Epithelial cell of prostate (primary cell): Measurements from ENCODE around the gene NME5.

ENCODE experiments used
- DNase-seq: peaks from one replicate; pipeline ENCODE4 v3.0.0-alpha.2; 2011; ENCODE audit warnings: low read depth, low spot score
- H3K27ac ChIP-seq: fragments of 450-650 bp; 2 replicates; pipeline ENCODE4 v1.5.1; 2017; ENCODE audit warnings: mild to moderate bottlenecking

The NME5 gene

DNA sequence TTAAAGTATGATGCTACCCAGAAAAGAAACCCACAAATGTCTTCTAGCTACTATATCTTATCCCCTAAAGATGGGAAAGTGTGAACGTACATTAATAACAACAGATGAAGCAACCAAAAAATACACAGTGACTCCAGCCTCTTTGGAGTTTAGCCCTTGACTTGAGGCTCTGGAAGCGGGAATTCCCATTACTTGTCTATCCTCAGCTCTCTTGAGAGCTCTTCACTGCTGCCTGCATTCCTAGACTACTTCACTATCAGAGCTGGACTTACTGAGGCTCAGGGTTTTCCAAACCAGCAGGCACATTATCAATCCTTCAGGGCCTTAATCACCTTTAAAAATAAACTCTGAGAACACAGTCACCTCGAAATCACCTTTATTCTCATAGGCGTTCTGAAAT is 1.0 kb upstream of the NME5 start:
- DNase-seq: no peak
- H3K27ac ChIP-seq: no peak overlapping the region

DNA sequence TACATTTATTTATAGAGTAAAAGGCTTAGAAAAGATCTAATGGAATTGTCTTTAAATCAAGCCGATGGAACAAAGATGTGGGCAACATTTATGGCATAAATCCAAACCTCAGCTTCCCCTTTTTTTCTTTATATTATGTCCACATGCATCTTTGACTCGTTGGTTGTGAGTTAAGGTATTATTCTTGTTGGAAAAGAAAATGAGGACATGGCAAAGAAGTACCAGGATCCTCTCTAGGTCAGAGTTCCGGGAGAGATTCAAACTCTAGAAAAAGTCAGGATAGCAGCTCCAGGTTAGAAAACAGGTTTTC is 508 bp upstream of the NME5 start:
- H3K27ac ChIP-seq: no peak overlapping the region
- no peak for DNase-seq

DNA sequence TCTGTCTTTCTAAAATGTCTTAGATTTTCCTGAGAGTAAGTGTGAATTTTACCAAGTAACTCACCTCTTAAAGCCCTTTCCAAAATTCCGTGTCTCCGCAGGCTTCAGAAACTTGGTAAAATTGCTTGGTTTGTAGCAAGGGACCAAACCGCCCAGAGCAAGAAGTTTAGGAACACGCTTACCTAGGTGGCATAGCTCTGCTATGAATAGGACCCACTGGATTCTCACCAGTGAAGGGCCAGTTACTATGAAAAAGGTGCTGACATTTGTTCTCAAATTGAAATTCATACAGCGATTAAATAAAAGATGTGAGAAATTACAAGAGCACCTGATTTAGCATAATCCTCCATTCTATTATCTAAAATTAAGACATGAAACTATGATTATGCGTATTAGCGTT is 6.7 kb downstream of the NME5 start:
- no peak for DNase-seq

DNA sequence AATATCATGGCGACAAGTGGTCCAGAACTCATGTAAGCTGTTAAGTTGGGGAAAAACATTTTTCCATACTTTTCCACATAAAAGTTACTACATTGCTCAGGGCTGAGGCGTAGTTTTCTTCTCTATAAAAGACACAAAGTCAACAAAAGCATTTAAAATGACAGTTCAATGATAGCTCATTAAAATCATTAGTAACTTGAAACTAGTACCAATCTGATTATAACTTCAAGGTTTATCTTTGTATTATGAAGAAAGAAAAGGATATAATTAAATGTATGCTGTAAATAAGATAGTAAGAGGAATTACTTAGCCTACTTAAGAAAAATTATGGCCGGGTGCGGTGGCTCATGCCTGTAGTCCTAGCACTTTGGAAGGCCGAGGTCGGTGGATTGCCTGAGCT is 9.9 kb downstream of the NME5 start:
- no peak overlapping the region for H3K27ac ChIP-seq
- no peak for DNase-seq

More for the DNA sequence above, 6.7 kb downstream of the NME5 start:
- no peak overlapping the region for H3K27ac ChIP-seq

DNA sequence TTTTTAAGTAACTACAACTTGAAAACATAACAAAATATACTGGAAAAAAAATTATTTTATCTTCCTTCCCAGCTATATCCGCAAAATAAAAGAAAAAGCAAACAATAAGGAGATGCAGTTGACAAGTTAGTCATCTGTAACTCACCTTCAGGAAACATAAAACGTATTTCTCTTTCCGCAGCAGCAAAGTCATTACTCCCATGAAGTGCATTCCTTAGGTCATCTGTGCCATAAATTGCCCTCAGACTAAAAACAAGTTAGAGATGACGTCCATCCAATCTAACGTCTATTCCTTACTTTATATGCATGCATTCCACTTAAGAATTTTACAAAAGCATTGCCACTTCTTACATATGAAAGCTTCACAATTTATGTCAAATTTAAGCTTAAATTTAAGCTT is 10.9 kb downstream of the NME5 start:
- DNase-seq: no peak

DNA sequence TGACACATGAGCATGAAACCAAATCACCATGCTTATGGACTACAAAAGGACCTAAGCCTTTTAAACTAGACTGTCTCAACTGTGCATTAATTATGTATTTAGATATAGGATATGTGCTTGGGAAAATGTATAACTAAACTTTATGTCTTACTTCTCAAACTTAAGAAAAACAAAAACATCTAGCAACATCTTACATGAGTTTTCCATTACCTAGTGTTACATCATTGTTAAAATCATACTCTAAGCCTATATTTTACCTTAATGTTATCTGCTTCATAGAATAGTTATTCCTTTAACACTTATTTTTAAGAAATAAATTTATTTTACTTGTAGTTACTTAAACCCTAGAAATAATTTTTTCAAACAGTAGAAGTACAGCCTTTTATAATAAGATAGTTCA is 24.0 kb downstream of the NME5 start:
- DNase-seq: no peak

More for the DNA sequence above, 10.9 kb downstream of the NME5 start:
- H3K27ac ChIP-seq: no peak overlapping the region

DNA sequence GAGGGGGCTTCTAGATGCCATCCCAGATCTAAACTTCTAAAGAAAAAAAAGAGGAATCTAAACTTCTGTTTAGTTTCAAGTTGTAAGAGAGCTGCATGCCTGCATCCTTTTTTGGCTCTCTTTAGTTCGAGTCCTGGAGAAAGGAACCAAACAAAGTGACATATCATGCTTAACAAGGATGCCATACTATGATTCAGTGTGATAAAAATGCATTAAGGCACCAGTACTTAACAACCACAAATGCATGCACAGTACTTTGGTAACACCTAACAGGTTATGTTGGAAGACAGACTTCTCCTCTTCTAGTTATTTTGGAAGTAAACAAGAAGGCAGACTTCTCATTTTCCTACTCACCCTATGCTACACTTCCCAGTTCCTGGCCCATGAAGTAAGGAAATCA is 27.3 kb downstream of the NME5 start:
- DNase-seq: no peak
- H3K27ac ChIP-seq: no peak overlapping the region

More for the DNA sequence above, 24.0 kb downstream of the NME5 start:
- H3K27ac ChIP-seq: no peak overlapping the region

DNA sequence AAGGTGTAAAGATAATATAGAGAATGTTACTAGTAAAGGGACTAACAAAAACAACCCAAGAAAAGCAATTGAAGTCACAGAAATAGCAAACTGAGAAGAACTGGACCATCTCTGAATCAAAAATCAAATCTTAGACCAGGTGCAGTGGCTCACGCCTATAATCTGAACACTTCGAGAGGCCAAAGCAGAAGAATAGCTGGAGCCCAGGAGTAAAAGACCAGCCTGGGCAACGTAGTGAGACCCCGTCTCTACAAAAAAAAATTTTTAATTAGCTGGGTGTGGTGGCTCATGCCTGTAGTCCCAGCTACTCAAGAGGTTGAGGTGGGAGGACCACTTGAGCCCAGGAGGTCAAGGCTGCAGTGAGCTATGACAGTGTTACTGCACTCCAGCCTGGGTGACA is 28.0 kb downstream of the NME5 start:
- no peak overlapping the region for H3K27ac ChIP-seq

DNA sequence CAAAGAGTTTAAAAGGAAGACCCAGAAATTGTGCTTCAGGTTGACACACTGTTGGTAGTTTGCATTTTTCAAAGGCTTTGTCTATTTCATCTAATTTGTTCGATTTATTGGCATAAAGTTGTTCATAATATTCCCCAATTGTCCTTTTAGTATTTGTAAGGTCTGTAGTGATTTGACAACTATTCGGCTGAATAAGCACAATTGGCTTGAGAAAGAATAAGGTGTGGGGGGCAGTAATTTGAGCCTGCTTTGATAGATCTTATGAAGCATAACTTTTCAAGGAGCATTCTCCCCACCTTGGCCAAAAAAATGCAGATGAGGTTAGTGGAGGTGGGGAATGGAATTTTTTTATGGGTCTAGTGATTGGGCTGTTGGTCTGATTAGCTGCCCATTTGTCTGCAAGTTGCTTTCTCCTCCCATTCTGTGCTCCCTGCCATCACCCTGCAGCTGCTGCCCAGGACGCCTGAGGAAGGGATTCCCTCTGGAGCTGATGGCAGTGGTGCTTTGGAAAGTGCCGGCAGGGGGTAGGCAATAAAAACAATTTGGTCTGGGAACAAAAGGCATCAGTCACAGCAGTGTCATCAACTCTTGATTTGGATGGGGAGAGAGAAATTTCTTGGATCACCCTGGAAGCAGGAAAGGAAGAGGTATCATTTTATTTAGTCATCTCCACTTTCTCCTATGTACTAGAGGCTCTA is 28.8 kb downstream of the NME5 start:
- no peak overlapping the region for H3K27ac ChIP-seq
- DNase-seq: no peak

More for the DNA sequence above, 28.0 kb downstream of the NME5 start:
- no peak for DNase-seq

DNA sequence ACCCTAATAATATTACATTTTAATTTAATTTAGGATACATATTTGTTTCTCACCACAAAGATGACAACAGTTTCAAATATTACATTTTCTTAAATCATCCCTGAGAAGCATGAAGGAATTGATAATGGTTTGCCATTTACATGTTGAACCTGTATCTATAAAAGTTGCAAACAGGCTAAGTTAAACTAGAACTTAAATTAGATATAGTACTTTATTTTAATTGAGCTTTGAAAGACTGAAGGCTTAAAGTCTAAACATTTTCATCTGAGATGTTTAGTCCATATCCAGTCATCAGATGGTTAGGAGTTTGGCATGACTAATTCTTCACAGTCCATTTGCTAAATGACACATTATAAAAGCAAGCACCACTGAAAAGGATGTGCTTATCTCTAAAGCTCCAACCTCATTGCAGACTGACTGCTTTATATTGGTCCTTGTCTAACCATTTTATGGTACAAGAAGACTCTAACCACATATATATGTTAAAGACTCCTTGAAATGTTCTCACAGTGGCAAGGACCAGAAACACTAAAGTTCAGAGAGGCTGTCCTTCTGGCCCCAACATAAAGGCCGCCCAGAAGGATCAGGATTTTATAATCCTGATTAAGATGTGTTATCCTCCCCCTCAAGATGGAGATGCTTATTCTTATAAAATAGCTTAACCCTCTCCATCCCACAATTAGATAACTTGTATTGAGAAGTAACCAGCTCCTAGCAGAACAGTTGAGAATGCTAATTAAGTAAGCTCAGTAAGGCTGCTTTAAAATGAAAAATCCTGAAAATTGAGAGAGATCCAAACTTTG is 29.6 kb downstream of the NME5 start:
- no peak overlapping the region for H3K27ac ChIP-seq
- no peak for DNase-seq

DNA sequence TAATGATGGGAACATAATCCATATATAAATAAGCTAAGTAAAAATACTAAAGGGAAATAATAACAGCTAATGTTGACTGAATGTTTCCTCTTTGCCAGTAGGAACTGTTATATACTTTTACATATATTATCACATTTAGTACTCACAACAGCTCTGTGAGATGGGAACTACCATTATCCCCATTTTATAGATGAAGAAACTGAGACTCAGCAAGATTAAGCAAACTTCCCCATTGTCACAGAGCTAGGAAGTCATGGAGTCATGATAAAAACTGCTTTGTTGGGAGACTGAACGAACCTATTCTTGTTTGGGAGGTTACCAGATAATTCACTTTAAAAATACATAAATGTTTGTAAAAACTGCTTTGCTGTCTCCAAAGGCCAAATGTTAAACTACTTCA is 32.0 kb downstream of the NME5 start:
- DNase-seq: no peak
- H3K27ac ChIP-seq: no peak overlapping the region

DNA sequence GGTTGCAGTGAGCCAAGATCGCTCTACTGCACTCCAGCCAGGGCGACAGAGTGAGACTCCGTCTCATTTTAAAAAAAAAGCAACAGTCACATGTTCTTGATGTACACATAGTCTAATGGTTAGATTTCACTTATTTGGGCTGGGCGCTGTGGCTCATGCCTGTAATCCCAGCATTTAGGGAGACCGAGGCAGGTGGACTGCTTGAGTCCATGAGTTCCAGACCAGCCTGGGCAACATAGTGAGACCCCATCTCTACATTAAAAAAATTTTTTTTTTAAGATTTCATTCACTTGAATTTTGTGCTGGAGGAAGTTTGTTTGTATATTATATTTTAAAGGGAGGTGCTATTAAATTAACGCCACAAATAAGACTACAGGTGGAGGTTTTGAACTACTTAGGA is 33.5 kb downstream of the NME5 start:
- no peak for DNase-seq
- no peak overlapping the region for H3K27ac ChIP-seq

DNA sequence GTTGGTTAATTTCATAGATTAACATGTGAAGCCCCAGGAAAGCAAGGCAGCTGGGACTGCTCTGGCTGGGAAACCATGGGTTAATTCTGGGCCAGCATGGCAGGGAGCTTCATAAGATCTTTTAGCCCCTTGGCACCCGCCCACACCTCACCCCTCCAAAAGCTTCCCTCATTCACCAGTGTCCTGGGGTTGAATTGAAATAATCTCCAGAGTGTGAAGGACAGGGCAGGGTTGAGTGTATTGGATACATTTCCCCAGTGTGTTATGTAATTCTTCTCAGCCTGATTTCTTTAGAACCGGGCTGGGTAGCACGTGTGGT is 36.0 kb downstream of the NME5 start:
- no peak for DNase-seq
- no peak overlapping the region for H3K27ac ChIP-seq

DNA sequence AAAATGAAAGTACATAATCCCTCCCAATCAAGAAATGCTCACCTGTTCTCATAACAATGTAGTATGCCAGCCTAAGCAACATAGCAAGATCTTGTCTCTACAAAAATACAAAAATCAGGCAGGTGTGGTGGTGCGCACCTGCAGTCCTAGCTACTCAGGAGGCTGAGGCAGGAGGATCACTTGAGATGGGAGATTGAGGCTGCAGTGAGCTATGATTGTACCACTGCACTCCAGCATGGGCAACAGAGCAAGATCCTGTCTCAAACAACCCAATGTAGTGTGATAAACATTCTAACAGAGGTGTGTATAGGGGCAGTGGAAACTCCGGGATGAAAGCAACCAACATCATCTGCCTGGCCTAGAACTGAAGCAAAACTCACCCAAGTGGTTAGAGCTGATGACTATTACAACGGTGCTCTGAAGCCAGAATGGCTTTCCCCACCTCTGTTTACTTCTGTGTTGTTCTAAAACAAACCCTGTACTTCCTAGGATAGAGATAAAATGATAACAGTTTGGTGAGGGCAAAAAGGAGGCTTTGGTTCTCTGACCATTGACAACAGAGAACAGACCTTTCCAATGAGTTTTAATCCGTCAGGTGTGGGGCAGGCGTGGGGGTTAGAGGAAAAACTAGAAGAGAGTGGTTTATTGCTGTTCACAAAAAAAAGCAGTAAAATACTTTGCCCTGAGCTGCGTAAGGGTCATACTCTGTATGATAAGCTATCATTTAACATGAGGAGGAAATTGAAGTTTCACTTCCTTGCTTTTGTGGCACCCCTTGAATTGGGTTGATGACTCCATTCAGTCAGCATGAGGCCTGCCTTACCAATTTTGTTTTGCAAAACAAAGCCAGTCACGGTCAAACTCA is 36.5 kb downstream of the NME5 start:
- no peak overlapping the region for H3K27ac ChIP-seq
- no peak for DNase-seq

DNA sequence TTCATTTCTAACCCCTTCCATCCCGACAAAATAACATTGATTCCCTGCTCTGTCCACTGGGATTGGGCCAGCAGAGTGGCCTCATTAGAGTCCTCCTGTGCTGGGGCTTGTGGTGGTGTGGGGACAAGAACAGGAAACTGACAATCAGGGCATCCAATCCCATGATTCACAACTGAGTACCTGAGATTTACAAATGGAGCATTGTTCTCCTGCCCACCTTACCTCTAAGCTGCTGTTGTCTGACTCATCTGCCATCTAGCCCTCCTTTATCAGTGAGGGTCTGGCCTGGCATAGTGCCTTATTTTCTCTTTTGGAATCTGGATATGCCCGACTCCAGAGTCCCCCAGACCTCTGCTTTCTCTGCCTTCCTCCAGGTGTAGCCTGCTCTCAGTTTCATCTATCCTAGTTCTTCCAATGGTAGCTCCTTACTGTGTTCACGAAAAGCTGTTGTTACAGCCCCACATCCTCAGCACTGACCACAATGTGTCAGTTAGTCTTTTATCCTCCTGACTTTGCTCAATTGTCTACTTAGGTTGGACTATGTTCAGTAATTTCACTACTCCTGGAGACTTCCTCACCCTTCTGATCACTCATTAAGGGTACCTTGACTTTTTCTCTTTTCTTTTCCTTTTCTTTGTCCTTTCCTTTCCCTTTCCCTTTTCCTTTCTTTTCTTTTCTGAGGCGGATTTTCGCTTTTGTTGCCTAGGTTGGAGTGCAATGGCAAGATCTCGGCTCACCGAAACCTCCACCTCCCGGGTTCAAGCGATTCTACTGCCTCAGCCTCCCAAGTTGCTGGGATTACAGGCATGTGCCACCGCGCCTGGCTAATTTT is 42.0 kb downstream of the NME5 start:
- no peak for DNase-seq
- no peak overlapping the region for H3K27ac ChIP-seq

DNA sequence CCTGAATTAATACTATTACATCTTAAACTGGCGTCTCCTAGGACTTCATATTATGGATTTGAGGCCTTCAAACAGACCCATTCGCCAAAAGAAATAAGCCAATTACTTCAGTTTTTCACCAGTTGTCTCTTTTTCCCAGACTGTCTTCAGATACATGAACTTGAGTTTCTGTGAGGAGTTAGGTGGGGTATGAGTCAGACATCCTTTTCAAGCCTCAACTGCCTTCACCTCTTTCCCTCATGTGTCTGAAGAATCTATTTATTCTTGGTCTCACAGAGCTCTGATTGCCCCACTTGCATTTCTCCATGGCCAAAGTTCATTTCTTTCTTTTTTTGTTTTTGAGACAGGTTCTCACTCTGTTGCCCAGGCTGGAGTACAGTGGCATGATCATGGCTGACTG is 42.9 kb downstream of the NME5 start:
- no peak overlapping the region for H3K27ac ChIP-seq
- no peak for DNase-seq

DNA sequence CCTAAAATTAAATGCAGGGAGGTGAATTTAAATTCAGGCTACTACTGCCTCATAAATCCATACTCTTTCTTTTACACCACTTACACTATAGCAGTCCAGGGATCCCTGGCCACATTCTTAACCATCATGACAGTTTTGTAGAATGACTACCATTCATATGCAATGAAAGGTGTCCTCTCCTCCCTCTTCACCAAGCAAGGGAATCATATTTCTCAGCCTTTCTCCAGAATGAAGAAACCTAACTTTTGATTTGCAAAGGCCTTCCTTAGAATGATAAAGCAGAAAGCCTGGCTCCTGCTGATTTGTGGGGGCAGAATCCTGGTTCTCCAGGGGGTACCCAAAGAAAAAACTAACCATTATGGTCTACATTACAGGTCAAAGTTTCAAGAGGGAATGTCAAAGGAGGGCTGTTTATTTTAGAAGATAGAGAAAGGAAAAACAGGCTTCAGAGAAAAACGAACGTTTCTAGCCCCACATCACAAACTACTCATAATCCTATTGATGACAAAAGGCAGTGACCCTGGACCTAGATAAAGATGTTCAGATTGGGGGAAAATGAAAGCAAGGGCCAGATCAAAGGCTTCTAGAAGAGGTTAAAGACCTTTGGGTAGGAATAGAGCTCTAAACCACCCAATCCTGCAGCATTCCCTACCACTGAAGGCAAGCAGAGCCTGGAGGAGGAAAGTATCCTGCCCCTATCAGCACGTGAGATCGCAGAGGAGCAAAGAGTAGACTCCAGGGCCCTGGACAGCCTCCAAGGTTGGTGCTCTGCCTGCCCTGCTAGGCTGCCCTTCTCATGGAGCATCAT is 43.9 kb downstream of the NME5 start:
- no peak overlapping the region for H3K27ac ChIP-seq
- DNase-seq: no peak

DNA sequence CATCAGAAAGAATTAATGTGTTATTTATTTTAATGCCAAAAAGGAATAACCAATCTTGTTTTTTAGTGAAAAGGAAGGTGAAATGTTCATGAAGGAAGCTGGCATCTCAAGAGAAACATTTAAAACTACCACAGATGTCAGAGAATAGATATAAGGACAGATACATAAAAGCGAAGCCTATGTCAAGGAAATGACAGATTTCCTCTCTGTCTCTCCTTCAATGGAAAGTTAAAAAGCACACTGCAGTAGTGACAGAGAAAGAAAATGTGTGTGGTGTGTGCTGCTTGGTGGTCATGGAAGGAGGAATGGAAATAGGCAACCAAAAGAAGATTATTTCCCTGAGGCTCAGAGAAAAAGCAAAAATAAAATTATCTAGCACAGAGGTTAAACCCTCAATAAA is 46.2 kb downstream of the NME5 start:
- DNase-seq: no peak
- no peak overlapping the region for H3K27ac ChIP-seq

DNA sequence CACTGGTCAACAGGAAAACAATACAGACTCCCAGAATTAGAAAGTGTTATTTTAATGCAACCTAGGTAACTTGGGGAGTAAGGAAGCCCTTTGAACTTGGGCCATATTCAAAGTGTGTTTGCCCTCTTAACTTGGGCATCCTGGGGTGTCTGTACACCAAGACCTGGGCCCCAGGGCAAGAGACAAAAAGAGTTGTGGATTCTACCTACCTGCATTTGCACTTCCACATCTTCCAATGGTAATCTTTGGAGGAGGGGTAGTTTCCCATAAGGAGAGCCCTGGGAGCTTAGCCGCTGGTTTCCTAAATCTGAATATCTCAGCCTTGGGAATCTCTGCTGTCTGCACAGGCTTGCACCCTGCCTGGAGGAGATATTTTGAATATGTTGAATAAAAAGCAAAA is 46.9 kb downstream of the NME5 start:
- H3K27ac ChIP-seq: no peak overlapping the region
- no peak for DNase-seq

DNA sequence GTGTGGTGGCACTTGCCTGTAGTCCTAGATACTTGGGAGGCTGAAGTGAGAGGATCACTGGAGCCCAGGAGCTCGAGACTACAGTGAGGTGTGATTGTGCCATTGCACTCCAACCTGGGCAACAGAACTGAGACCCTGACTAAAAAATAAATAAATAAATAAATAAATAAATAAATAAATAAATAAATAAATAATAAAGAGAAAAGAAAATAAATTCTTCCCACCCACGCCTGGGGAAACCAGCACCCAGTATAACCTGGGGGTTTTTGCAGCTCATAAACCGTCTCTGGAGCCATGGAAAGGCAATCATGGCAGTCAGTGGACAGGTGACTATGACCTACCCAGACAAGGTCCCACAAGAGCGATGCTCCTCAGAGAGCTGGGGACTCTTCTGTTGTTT is 47.5 kb downstream of the NME5 start:
- no peak overlapping the region for H3K27ac ChIP-seq
- DNase-seq: no peak
